Activated naive CD4-positive, alpha-beta T cell treated with anti-CD3 and anti-CD28 coated beads for 36 hours (primary cell): ENCODE results near the gene GPRASP1. TPM values are rescaled to one million over a fixed set of nuclear protein-coding genes. Genes with fewer than 3 reads are reported as not detected.

Source experiments
- total RNA-seq, 2 experiments: library from RNA; stranded (reverse); gene quantifications; one replicate each; pipeline ENCODE4 v1.2.3, GENCODE V29; 2021

Gene GPRASP1
- total RNA-seq, 2 experiments from 2014 or later = 3.5 to 4.0 TPM

Other genes with a start within 250 kb of the GPRASP1 start
- not detected for gene NXF2B, start 211.5 kb upstream of the GPRASP1 start, total RNA-seq
- not detected for gene TCP11X2, start 179.7 kb upstream of the GPRASP1 start, total RNA-seq
- gene TMSB15A, start 134.7 kb upstream of the GPRASP1 start, total RNA-seq = 1 to 10 TPM; 1.5 to 2.1 TPM
- gene ARMCX5, start 52.0 kb upstream of the GPRASP1 start, total RNA-seq = 10 to 100 TPM in 1 of 2 experiments, 1 to 10 TPM in 1; 9.5 to 11.4 TPM
- gene GPRASP2, start 61.0 kb downstream of the GPRASP1 start, total RNA-seq = 1 to 10 TPM; 1.7 to 2.0 TPM
- gene GPRASP3, start 69.3 kb downstream of the GPRASP1 start, total RNA-seq = 1 to 10 TPM; 1.5 to 1.7 TPM